Fibroblast of villous mesenchyme (primary cell): Measurements from ENCODE around the gene GPC6. TPM values are rescaled to one million over a fixed set of nuclear protein-coding genes. Genes with fewer than 3 reads are reported as not detected.
A peak's percentile ranks its signal among the peaks of the same experiment; 100 is the strongest.

Source experiments
- DNase-seq: peaks from one replicate; pipeline ENCODE4 v3.0.0-alpha.2; 2010; ENCODE audit warnings: low read depth
- H3K4me3 ChIP-seq: 2 replicates; pipeline ENCODE4 v1.5.1; 2011; ENCODE audit warnings: low read depth, mild to moderate bottlenecking, low read length
- total RNA-seq: library from RNA; depleted of rRNA; stranded (reverse); fragments of >200 nt; gene quantifications from 2 replicates; pipeline ENCODE4 v1.2.3, GENCODE V29; 2012
- TF ChIP-seq, protein P1 (sequence below): IDR thresholded peaks from 2 replicates; pipeline ENCODE4 v1.5.1; 2012; ENCODE audit warnings: low read depth, mild to moderate bottlenecking, low read length; ENCODE audit not compliant: insufficient read depth

Gene GPC6
- total RNA-seq, 1 donor: 6.0 TPM

DNA sequence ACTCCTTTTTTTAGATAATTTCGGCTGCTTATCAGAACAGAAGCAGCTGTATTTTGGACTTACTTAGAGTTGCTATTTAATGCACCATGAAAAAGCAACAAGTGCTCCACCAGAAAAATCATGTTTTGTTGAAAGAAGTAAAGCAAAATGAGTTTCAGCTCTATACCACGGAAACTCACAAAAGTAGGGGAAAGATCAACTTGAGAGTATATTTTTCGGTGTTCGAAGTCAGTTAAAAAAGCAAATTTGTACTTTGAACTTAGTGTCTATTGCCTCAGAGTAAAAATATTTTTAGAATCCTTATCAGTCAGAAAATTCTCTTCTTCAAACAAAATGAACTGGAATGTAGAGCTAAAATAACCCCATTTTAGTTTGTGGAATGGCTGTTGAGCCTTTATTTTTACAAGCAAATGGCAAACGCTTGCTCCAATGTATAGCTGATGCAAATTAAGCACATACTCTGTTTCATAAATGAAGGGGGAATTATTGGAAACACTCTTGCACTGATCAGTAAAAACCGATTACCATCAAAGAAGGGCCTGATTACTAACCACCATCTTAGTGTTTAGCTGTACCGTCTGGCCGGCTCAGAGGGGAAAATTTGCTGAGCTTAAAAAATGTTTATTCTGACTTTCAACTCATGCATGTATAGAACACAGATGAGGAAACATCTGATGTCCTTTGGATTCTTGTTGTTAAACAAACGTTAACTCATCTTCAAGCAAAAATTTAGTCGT lies 540.7 kb downstream of the GPC6 start:
- no peak overlapping the region for H3K4me3 ChIP-seq
- TF ChIP-seq, protein P1, sequence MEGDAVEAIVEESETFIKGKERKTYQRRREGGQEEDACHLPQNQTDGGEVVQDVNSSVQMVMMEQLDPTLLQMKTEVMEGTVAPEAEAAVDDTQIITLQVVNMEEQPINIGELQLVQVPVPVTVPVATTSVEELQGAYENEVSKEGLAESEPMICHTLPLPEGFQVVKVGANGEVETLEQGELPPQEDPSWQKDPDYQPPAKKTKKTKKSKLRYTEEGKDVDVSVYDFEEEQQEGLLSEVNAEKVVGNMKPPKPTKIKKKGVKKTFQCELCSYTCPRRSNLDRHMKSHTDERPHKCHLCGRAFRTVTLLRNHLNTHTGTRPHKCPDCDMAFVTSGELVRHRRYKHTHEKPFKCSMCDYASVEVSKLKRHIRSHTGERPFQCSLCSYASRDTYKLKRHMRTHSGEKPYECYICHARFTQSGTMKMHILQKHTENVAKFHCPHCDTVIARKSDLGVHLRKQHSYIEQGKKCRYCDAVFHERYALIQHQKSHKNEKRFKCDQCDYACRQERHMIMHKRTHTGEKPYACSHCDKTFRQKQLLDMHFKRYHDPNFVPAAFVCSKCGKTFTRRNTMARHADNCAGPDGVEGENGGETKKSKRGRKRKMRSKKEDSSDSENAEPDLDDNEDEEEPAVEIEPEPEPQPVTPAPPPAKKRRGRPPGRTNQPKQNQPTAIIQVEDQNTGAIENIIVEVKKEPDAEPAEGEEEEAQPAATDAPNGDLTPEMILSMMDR: no peak
- peak; percentile 82 for DNase-seq

DNA sequence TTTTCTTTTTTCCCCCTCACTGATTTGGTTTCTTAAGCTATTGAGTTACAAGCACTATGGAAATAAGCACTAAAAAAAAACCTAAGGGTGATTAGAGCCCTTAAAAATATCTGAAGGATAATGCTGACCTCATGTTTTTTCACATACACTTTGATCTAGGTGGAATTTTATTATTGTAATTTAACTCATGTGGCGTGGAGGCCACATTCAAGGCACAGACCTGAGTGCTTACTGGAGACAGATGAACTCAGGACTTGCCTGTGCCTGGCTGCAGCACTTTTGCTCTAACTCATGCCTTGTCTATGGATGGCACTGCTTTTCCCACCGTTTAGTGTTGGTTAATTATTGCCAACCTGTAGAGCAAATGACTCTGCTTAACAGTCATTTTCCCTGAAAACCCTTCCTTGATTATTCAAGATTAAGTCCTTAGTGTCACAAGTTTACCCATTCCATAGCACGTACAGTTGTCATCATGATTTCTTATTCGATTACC lies 541.4 kb downstream of the GPC6 start:
- DNase-seq: no peak
- TF ChIP-seq, protein P1: no peak
- no peak overlapping the region for H3K4me3 ChIP-seq

DNA sequence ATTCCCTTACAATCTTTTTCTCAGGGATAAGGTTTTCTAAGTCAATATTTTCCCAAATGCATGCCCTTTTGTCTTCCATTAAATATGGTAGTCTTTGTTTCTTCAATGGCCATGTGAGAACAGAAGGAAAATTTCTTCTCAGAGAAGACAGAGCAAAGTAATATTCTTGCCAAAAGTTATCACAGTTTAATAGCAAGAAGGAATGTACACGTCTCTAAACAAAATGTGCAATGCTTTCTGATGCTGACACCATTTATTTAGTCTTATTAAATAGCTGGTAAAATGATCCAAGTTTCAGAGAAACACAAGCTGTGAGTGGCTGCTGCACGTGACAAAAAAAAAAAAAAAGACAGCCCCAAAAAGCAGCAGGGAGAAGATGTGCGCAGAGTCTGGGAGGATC lies 542.5 kb downstream of the GPC6 start:
- peak; percentile 33 for DNase-seq
- TF ChIP-seq, protein P1: no peak
- no peak overlapping the region for H3K4me3 ChIP-seq

DNA sequence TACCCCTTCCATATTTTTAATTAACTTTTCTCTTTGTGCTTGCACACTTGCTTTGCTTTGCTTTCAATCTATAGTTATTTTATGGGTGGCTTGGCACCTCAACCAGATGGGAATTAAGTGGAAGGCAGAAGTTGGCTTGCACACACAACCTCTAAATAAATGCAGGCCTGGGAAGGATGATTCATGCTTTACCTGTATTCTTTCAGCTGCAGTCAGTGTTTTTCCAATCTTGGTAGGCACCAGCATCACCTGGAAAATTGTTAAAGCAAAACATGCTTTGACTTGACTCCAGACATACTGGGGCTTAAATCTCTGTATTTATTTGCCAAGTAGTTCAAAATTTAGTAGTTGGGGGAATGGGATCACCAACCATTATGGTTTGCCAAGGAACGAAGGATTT lies 543.0 kb downstream of the GPC6 start:
- DNase-seq: no peak
- TF ChIP-seq, protein P1: no peak
- no peak overlapping the region for H3K4me3 ChIP-seq

DNA sequence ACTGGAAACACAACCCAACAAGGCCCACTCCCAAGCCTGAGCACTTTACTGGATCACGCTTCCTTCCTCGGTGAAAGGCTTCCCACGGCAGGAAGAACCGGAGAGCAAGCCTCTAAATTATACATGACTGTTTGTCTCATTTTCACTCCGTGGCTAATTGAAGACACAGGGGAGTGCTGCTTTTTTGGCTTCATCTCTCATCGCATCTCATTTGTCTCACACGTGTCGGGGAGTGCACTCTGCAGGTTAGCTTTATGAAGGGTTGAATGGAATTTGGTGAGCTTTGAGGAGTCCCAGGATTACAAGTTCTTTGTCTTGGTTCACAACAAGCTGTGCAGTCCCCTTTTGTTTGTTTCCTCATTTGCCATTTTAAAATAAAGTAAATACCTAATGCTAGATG lies 544.6 kb downstream of the GPC6 start:
- no peak for DNase-seq
- H3K4me3 ChIP-seq: no peak overlapping the region
- TF ChIP-seq, protein P1: no peak

DNA sequence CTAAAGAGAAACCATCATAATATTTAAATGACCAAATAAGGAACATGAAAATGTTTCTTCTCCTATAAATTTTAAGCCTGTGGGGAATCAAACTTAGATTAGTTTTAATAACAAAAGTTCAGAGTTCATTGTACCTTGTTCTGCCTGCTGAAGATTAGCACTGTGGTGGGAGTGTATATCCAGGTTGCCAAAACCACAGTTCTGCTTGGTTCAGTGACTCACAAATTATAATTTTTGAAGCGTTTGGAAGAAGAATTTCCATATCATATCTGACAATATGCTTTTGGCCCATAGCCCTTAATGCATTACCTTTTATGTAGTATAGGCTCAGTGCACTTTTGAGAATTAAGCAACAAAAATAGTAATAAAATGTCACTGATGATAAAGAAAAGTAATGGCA lies 545.2 kb downstream of the GPC6 start:
- DNase-seq: peak; percentile 67
- TF ChIP-seq, protein P1: no peak
- no peak overlapping the region for H3K4me3 ChIP-seq

DNA sequence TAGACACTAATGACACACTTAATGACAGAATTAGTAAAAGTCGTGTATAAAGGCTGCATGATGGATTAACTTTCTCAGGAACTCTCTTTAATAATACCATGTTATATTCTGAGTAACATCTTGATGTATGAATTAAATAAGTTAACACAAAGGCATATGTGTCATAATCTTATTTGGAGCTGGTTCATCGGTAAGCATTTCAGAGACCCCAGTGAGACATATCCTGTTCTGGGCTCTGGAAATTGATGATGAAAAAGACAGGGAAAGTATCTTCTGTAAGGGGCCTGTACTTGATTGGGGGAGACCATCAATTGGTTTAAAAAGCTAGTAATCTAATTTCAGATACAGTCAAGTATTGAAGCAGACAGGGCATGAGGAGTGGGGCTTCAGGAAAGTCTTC lies 547.9 kb downstream of the GPC6 start:
- no peak overlapping the region for H3K4me3 ChIP-seq
- DNase-seq: no peak
- TF ChIP-seq, protein P1: no peak
